A549 treated with dexamethasone at 1 μM for 4 hours (cell line): ENCODE measurements around the gene HES6. TPM values are rescaled to one million over a fixed set of nuclear protein-coding genes. Genes with fewer than 3 reads are reported as not detected.

Experiments
- total RNA-seq: library from RNA; stranded (reverse); fragments of 200-300 nt; extraction: Qiagen RNA extraction; gene quantifications from 5 replicates; pipeline ENCODE4 v1.2.3, GENCODE V29; 2022

Gene HES6, protein sequence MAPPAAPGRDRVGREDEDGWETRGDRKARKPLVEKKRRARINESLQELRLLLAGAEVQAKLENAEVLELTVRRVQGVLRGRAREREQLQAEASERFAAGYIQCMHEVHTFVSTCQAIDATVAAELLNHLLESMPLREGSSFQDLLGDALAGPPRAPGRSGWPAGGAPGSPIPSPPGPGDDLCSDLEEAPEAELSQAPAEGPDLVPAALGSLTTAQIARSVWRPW
- total RNA-seq = 7.0 to 12.0 TPM (median 11.0 TPM) in 5 replicates

GRCh38 chr2:238239863-238240756 is at the start of gene HES6:
TSS of gene HES6 (minus strand) at chr2:238240038. CDS start at chr2:238239905, 133 bp downstream.

DNA sequence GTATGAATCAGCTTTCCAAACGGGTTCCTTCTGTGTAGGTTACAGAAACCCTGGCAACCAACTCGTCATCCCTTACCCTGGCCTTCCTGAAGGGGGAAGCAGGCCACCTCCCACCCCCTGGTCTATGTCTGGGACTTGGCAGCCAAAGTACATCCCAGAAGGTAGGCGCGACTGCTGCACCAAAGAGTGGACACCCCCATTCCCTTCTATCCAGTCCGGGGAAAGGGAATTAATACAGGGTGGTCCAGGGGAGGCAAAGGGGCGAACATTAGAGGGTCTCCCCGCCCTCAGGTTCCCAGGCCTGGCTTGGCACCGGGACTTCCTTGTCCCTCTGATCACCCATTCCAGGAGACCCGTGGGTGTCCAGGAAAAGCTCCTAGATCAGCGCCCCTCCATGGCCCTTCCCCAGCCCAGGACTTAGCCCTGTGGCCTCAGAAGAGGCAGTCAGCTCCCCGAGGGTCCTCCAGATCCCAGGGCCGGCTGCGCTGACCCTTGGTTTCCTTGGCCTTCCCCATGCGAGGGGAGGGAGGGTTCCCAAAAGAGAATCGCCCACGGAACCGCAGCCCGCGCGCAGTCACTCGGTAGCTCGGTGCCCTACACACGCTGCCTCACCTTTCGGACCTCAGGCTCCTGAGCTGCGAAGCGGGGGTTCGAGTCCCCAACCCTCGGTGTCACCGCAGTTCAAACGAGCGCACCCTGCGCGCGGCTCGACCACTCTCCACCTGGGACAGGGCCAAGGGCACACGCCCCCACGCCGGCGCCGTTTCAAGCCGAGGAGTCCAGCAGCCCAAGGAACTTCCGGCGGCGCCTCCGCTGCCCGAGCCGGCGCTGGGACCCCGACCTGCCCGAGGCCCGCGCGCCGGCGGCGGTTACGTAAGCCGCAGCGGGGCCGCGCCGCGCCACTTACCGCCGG is 48.2 kb upstream of the HES6 start, which contains the start of gene PER2:
TSS of gene PER2 (minus strand) at position 874 of the 913 bp plus-strand sequence. CDS start 10,674 bp downstream, outside the sequence.

GRCh38 chr2:238203094-238203972 is 36.5 kb downstream of the HES6 start, which contains the start of gene ILKAP:
TSS of gene ILKAP (minus strand) at chr2:238203695. CDS start at chr2:238203553, 142 bp downstream.

Other genes with a start within 250 kb of the HES6 start
- 15.5 to 21.6 TPM (median 20.5 TPM) in 5 replicates for gene SCLY, start 179.0 kb downstream of the HES6 start, total RNA-seq
- gene ESPNL, start 139.7 kb downstream of the HES6 start, total RNA-seq = 0.13 to 0.22 TPM (median 0.16 TPM) in 4 of 5 replicates, not detected in the other
- gene KLHL30, start 101.4 kb downstream of the HES6 start, total RNA-seq = 0.15 to 0.27 TPM (median 0.21 TPM) in 5 replicates
- gene ERFE, start 81.1 kb downstream of the HES6 start, total RNA-seq = 4.8 to 7.9 TPM (median 7.4 TPM) in 5 replicates
- 36.8 to 40.6 TPM (median 38.0 TPM) in 5 replicates for gene ILKAP, start 36.3 kb downstream of the HES6 start, total RNA-seq
- gene PER2, start 48.6 kb upstream of the HES6 start, total RNA-seq = 4.6 to 9.8 TPM (median 8.0 TPM) in 5 replicates
- 12.5 to 17.3 TPM (median 15.9 TPM) in 5 replicates for gene TRAF3IP1, start 80.5 kb upstream of the HES6 start, total RNA-seq
- 36.3 to 59.5 TPM (median 57.5 TPM) in 5 replicates for gene ASB1, start 186.9 kb upstream of the HES6 start, total RNA-seq